Liver (tissue), 9 donors: ENCODE results near the gene DNAJC15. TPM values are rescaled to one million over a fixed set of nuclear protein-coding genes. Genes with fewer than 3 reads are reported as not detected.

Experiments used
- DNase-seq: peaks from one replicate; pipeline ENCODE4 v3.0.0-alpha.2; 2017; ENCODE audit warnings: low spot score
- H3K27ac ChIP-seq, 2 donors: one replicate each; pipeline ENCODE4 v1.7.0; 2013; ENCODE audit warnings: inconsistent platforms in 2 of 2, low read length in 2 of 2, control low read depth in 1 of 2, low read depth in 1 of 2, mild to moderate bottlenecking in 1 of 2
- H3K27me3 ChIP-seq, 4 donors: one replicate each; pipeline versions ENCODE4 v1.6.1 to v1.7.0; 2013; ENCODE audit warnings: low read length in 3 of 4, inconsistent platforms in 1 of 4, mild to moderate bottlenecking in 1 of 4, moderate library complexity in 1 of 4; ENCODE audit not compliant: control insufficient read depth in 4 of 4, insufficient read depth in 4 of 4
- H3K36me3 ChIP-seq, 4 donors: one replicate each; pipeline versions ENCODE4 v1.6.1 to v1.7.0; 2013; ENCODE audit warnings: low read length in 3 of 4, mild to moderate bottlenecking in 3 of 4, low read depth in 1 of 4, moderate library complexity in 1 of 4; ENCODE audit not compliant: control insufficient read depth in 4 of 4, insufficient read depth in 3 of 4
- H3K4me1 ChIP-seq, 4 donors: one replicate each; pipeline versions ENCODE4 v1.6.1 to v1.7.0; 2013; ENCODE audit warnings: low read length in 3 of 4, mild to moderate bottlenecking in 3 of 4, moderate library complexity in 1 of 4; ENCODE audit not compliant: control insufficient read depth in 4 of 4, insufficient read depth in 4 of 4
- H3K4me3 ChIP-seq, 3 donors: one replicate each; pipeline versions ENCODE4 v1.6.1 to v1.7.0; 2013; ENCODE audit warnings: low read length in 3 of 3, control low read depth in 1 of 3, low read depth in 1 of 3, mild to moderate bottlenecking in 1 of 3
- H3K9ac ChIP-seq, 2 donors: one replicate each; pipeline ENCODE4 v1.7.0; 2013; ENCODE audit warnings: low read length in 2 of 2, mild to moderate bottlenecking in 2 of 2, moderate library complexity in 2 of 2, control low read depth in 1 of 2, low read depth in 1 of 2
- H3K9me3 ChIP-seq, 4 donors: one replicate each; pipeline versions ENCODE4 v1.6.1 to v1.7.0; 2013; ENCODE audit warnings: low read length in 3 of 4; ENCODE audit not compliant: control insufficient read depth in 4 of 4
- ATF3 ChIP-seq: IDR thresholded peaks from 2 replicates; pipeline ENCODE4 v1.6.1; 2016; ENCODE audit warnings: antibody characterized with exemption
- CTCF ChIP-seq: fragments of 150-350 bp; IDR thresholded peaks from 2 replicates; pipeline ENCODE4 v1.5.1; 2017; ENCODE audit warnings: improper control_type of control experiment, low read depth, low read length; ENCODE audit not compliant: missing input control
- EGR1 ChIP-seq, 2 donors: IDR thresholded peaks; 2 replicates each; pipeline ENCODE4 v1.6.1; 2016 to 2018; ENCODE audit warnings: antibody characterized with exemption in 2 of 2, low read depth in 2 of 2
- FOXA1 ChIP-seq: IDR thresholded peaks from 2 replicates; pipeline ENCODE4 v1.6.1; 2016; ENCODE audit warnings: antibody characterized with exemption
- FOXA2 ChIP-seq: IDR thresholded peaks from 2 replicates; pipeline ENCODE4 v1.6.1; 2016; ENCODE audit warnings: antibody characterized with exemption
- GABPA ChIP-seq, 2 donors: IDR thresholded peaks in 1 of 2; conservative IDR thresholded peaks in 1 of 2; 2 replicates each; pipeline ENCODE4 v1.6.1; 2016; ENCODE audit warnings: antibody characterized with exemption in 2 of 2, mild to moderate bottlenecking in 1 of 2, moderate library complexity in 1 of 2
- HNF4A ChIP-seq, 2 donors: conservative IDR thresholded peaks; 2 replicates each; pipeline ENCODE4 v1.6.1; 2016; ENCODE audit warnings: antibody characterized with exemption in 2 of 2, mild to moderate bottlenecking in 2 of 2
- HNF4G ChIP-seq: IDR thresholded peaks from 2 replicates; pipeline ENCODE4 v1.6.1; 2016; ENCODE audit warnings: antibody characterized with exemption
- JUND ChIP-seq, 2 donors: IDR thresholded peaks; 2 replicates each; pipeline ENCODE4 v1.6.1; 2016; ENCODE audit warnings: antibody characterized with exemption in 2 of 2
- NR2F2 ChIP-seq: IDR thresholded peaks from 2 replicates; pipeline ENCODE4 v1.6.1; 2016; ENCODE audit warnings: antibody characterized with exemption
- RAD21 ChIP-seq, 2 donors: IDR thresholded peaks; 2 replicates each; pipeline ENCODE4 v1.6.1; 2016; ENCODE audit warnings: antibody characterized with exemption in 2 of 2, mild to moderate bottlenecking in 2 of 2
- RXRA ChIP-seq, 2 donors: IDR thresholded peaks; 2 replicates each; pipeline ENCODE4 v1.6.1; 2017 to 2018; ENCODE audit warnings: antibody characterized with exemption in 2 of 2, mild to moderate bottlenecking in 1 of 2
- SP1 ChIP-seq: IDR thresholded peaks from 2 replicates; pipeline ENCODE4 v1.6.1; 2018; ENCODE audit warnings: antibody characterized with exemption, mild to moderate bottlenecking
- TAF1 ChIP-seq: conservative IDR thresholded peaks from 2 replicates; pipeline ENCODE4 v1.6.1; 2016; ENCODE audit warnings: antibody characterized with exemption, mild to moderate bottlenecking
- YY1 ChIP-seq: IDR thresholded peaks from 2 replicates; pipeline ENCODE4 v1.6.1; 2016; ENCODE audit warnings: antibody characterized with exemption, mild to moderate bottlenecking
- WGBS: extraction: QIAGEN DNeasy Blood & Tissue Kit; methylation state at CpG from one replicate; pipeline ENCODE4 v1.1.7; 2013; 5-methylcytosine and 5-hydroxymethylcytosine counted together
- polyA plus RNA-seq, 2 donors: library from polyadenylated mRNA; stranded (reverse) in 1 of 2; unstranded in 1 of 2; fragments of 200-250 nt in 1 of 2; fragments of >200 nt in 1 of 2; fragmentation: Nextera tagmentation in 1 of 2; extraction: Ambion mirVana in 1 of 2; gene quantifications; one replicate each; pipeline versions ENCODE4 v1.2.1 to v1.2.3, GENCODE V29; 2013 to 2015
- total RNA-seq, 2 donors: library from RNA; depleted of rRNA; stranded (reverse); fragments of >200 nt; gene quantifications; one replicate each; pipeline ENCODE4 v1.2.3, GENCODE V29; 2014
- TF ChIP-seq, protein P1 (sequence below): IDR thresholded peaks from 2 replicates; pipeline ENCODE4 v1.6.1; 2016; ENCODE audit warnings: antibody characterized with exemption
- TF ChIP-seq, protein P2 (sequence below): IDR thresholded peaks from 2 replicates; pipeline ENCODE4 v1.6.1; 2016; ENCODE audit warnings: antibody characterized with exemption, mild to moderate bottlenecking
- donor health status: healthy.
- donor health status: healthy.
- donor health status: healthy.
- donor health status: healthy.
- donor health status: healthy.

DNAJC15 gene
- total and polyA plus RNA-seq, 4 donors = 5.8 to 55.4 (median 14.0) TPM

GRCh38 chr13:43094901-43095300 lies 71.5 kb downstream of the DNAJC15 start:
- no peaks in the 10 kb centered on the region for H3K4me1 ChIP-seq
- no peak for DNase-seq
- no peak overlapping the region for H3K9ac ChIP-seq
- WGBS = 85% methylated on average over 1 of the region's 1 CpG
- H3K27ac ChIP-seq = no peak overlapping the region
- no peaks in the 10 kb centered on the region for H3K27me3 ChIP-seq
- H3K9me3 ChIP-seq = no peaks in the 10 kb centered on the region
- no peak overlapping the region for H3K4me3 ChIP-seq
- no peaks in the 10 kb centered on the region for H3K36me3 ChIP-seq
- TF ChIP-seq GABPA (IDR thresholded peaks at IDR 0.05 in 1 of 2, conservative IDR thresholded peaks at IDR 0.05 in 1 of 2) = no peak
- TF ChIP-seq EGR1 (IDR thresholded peaks at IDR 0.05; ENCODE audit: low read depth in 2 of 2) = no peak
- TF ChIP-seq YY1 = no peak
- TF ChIP-seq CTCF = no peak
- TF ChIP-seq HNF4A (conservative IDR thresholded peaks at IDR 0.05) = no peak
- no peak for TF ChIP-seq FOXA1
- TF ChIP-seq, protein P1, sequence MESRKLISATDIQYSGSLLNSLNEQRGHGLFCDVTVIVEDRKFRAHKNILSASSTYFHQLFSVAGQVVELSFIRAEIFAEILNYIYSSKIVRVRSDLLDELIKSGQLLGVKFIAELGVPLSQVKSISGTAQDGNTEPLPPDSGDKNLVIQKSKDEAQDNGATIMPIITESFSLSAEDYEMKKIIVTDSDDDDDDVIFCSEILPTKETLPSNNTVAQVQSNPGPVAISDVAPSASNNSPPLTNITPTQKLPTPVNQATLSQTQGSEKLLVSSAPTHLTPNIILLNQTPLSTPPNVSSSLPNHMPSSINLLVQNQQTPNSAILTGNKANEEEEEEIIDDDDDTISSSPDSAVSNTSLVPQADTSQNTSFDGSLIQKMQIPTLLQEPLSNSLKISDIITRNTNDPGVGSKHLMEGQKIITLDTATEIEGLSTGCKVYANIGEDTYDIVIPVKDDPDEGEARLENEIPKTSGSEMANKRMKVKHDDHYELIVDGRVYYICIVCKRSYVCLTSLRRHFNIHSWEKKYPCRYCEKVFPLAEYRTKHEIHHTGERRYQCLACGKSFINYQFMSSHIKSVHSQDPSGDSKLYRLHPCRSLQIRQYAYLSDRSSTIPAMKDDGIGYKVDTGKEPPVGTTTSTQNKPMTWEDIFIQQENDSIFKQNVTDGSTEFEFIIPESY = no peak
- no peak for TF ChIP-seq SP1
- no peak for TF ChIP-seq RXRA (IDR thresholded peaks at IDR 0.05)
- TF ChIP-seq RAD21 (IDR thresholded peaks at IDR 0.05) = no peak
- no peak for TF ChIP-seq HNF4G
- TF ChIP-seq ATF3 = no peak
- no peak for TF ChIP-seq FOXA2
- TF ChIP-seq TAF1 = no peak
- TF ChIP-seq, protein P2, sequence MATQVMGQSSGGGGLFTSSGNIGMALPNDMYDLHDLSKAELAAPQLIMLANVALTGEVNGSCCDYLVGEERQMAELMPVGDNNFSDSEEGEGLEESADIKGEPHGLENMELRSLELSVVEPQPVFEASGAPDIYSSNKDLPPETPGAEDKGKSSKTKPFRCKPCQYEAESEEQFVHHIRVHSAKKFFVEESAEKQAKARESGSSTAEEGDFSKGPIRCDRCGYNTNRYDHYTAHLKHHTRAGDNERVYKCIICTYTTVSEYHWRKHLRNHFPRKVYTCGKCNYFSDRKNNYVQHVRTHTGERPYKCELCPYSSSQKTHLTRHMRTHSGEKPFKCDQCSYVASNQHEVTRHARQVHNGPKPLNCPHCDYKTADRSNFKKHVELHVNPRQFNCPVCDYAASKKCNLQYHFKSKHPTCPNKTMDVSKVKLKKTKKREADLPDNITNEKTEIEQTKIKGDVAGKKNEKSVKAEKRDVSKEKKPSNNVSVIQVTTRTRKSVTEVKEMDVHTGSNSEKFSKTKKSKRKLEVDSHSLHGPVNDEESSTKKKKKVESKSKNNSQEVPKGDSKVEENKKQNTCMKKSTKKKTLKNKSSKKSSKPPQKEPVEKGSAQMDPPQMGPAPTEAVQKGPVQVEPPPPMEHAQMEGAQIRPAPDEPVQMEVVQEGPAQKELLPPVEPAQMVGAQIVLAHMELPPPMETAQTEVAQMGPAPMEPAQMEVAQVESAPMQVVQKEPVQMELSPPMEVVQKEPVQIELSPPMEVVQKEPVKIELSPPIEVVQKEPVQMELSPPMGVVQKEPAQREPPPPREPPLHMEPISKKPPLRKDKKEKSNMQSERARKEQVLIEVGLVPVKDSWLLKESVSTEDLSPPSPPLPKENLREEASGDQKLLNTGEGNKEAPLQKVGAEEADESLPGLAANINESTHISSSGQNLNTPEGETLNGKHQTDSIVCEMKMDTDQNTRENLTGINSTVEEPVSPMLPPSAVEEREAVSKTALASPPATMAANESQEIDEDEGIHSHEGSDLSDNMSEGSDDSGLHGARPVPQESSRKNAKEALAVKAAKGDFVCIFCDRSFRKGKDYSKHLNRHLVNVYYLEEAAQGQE = no peak
- TF ChIP-seq NR2F2 = no peak
- TF ChIP-seq JUND (IDR thresholded peaks at IDR 0.05) = no peak
